Liver (tissue), 9 donors: ENCODE results near the gene TMSB15B. TPM values are rescaled to one million over a fixed set of nuclear protein-coding genes. Genes with fewer than 3 reads are reported as not detected.

Source experiments
- DNase-seq: peaks from one replicate; pipeline ENCODE4 v3.0.0-alpha.2; 2017; ENCODE audit warnings: low spot score
- H3K27ac ChIP-seq, 2 donors: one replicate each; pipeline ENCODE4 v1.7.0; 2013; ENCODE audit warnings: inconsistent platforms in 2 of 2, low read length in 2 of 2, control low read depth in 1 of 2, low read depth in 1 of 2, mild to moderate bottlenecking in 1 of 2
- H3K27me3 ChIP-seq, 4 donors: one replicate each; pipeline versions ENCODE4 v1.6.1 to v1.7.0; 2013; ENCODE audit warnings: low read length in 3 of 4, inconsistent platforms in 1 of 4, mild to moderate bottlenecking in 1 of 4, moderate library complexity in 1 of 4; ENCODE audit not compliant: control insufficient read depth in 4 of 4, insufficient read depth in 4 of 4
- H3K36me3 ChIP-seq, 4 donors: one replicate each; pipeline versions ENCODE4 v1.6.1 to v1.7.0; 2013; ENCODE audit warnings: low read length in 3 of 4, mild to moderate bottlenecking in 3 of 4, low read depth in 1 of 4, moderate library complexity in 1 of 4; ENCODE audit not compliant: control insufficient read depth in 4 of 4, insufficient read depth in 3 of 4
- H3K4me1 ChIP-seq, 4 donors: one replicate each; pipeline versions ENCODE4 v1.6.1 to v1.7.0; 2013; ENCODE audit warnings: low read length in 3 of 4, mild to moderate bottlenecking in 3 of 4, moderate library complexity in 1 of 4; ENCODE audit not compliant: control insufficient read depth in 4 of 4, insufficient read depth in 4 of 4
- H3K4me3 ChIP-seq, 3 donors: one replicate each; pipeline versions ENCODE4 v1.6.1 to v1.7.0; 2013; ENCODE audit warnings: low read length in 3 of 3, control low read depth in 1 of 3, low read depth in 1 of 3, mild to moderate bottlenecking in 1 of 3
- H3K9ac ChIP-seq, 2 donors: one replicate each; pipeline ENCODE4 v1.7.0; 2013; ENCODE audit warnings: low read length in 2 of 2, mild to moderate bottlenecking in 2 of 2, moderate library complexity in 2 of 2, control low read depth in 1 of 2, low read depth in 1 of 2
- H3K9me3 ChIP-seq, 4 donors: one replicate each; pipeline versions ENCODE4 v1.6.1 to v1.7.0; 2013; ENCODE audit warnings: low read length in 3 of 4; ENCODE audit not compliant: control insufficient read depth in 4 of 4
- EGR1 ChIP-seq, 2 donors: IDR thresholded peaks; 2 replicates each; pipeline ENCODE4 v1.6.1; 2016 to 2018; ENCODE audit warnings: antibody characterized with exemption in 2 of 2, low read depth in 2 of 2
- FOXA1 ChIP-seq: IDR thresholded peaks from 2 replicates; pipeline ENCODE4 v1.6.1; 2016; ENCODE audit warnings: antibody characterized with exemption
- FOXA2 ChIP-seq: IDR thresholded peaks from 2 replicates; pipeline ENCODE4 v1.6.1; 2016; ENCODE audit warnings: antibody characterized with exemption
- GABPA ChIP-seq, 2 donors: IDR thresholded peaks in 1 of 2; conservative IDR thresholded peaks in 1 of 2; 2 replicates each; pipeline ENCODE4 v1.6.1; 2016; ENCODE audit warnings: antibody characterized with exemption in 2 of 2, mild to moderate bottlenecking in 1 of 2, moderate library complexity in 1 of 2
- HNF4A ChIP-seq, 2 donors: conservative IDR thresholded peaks; 2 replicates each; pipeline ENCODE4 v1.6.1; 2016; ENCODE audit warnings: antibody characterized with exemption in 2 of 2, mild to moderate bottlenecking in 2 of 2
- HNF4G ChIP-seq: IDR thresholded peaks from 2 replicates; pipeline ENCODE4 v1.6.1; 2016; ENCODE audit warnings: antibody characterized with exemption
- JUND ChIP-seq, 2 donors: IDR thresholded peaks; 2 replicates each; pipeline ENCODE4 v1.6.1; 2016; ENCODE audit warnings: antibody characterized with exemption in 2 of 2
- NR2F2 ChIP-seq: IDR thresholded peaks from 2 replicates; pipeline ENCODE4 v1.6.1; 2016; ENCODE audit warnings: antibody characterized with exemption
- RAD21 ChIP-seq, 2 donors: IDR thresholded peaks; 2 replicates each; pipeline ENCODE4 v1.6.1; 2016; ENCODE audit warnings: antibody characterized with exemption in 2 of 2, mild to moderate bottlenecking in 2 of 2
- RXRA ChIP-seq, 2 donors: IDR thresholded peaks; 2 replicates each; pipeline ENCODE4 v1.6.1; 2017 to 2018; ENCODE audit warnings: antibody characterized with exemption in 2 of 2, mild to moderate bottlenecking in 1 of 2
- SP1 ChIP-seq: IDR thresholded peaks from 2 replicates; pipeline ENCODE4 v1.6.1; 2018; ENCODE audit warnings: antibody characterized with exemption, mild to moderate bottlenecking
- TAF1 ChIP-seq: conservative IDR thresholded peaks from 2 replicates; pipeline ENCODE4 v1.6.1; 2016; ENCODE audit warnings: antibody characterized with exemption, mild to moderate bottlenecking
- YY1 ChIP-seq: IDR thresholded peaks from 2 replicates; pipeline ENCODE4 v1.6.1; 2016; ENCODE audit warnings: antibody characterized with exemption, mild to moderate bottlenecking
- WGBS: extraction: QIAGEN DNeasy Blood & Tissue Kit; methylation state at CpG from one replicate; pipeline ENCODE4 v1.1.7; 2013; 5-methylcytosine and 5-hydroxymethylcytosine counted together
- polyA plus RNA-seq, 2 donors: library from polyadenylated mRNA; stranded (reverse) in 1 of 2; unstranded in 1 of 2; fragments of 200-250 nt in 1 of 2; fragments of >200 nt in 1 of 2; fragmentation: Nextera tagmentation in 1 of 2; extraction: Ambion mirVana in 1 of 2; gene quantifications; one replicate each; pipeline versions ENCODE4 v1.2.1 to v1.2.3, GENCODE V29; 2013 to 2015
- total RNA-seq, 2 donors: library from RNA; depleted of rRNA; stranded (reverse); fragments of >200 nt; gene quantifications; one replicate each; pipeline ENCODE4 v1.2.3, GENCODE V29; 2014
- TF ChIP-seq, protein P1 (sequence below): IDR thresholded peaks from 2 replicates; pipeline ENCODE4 v1.6.1; 2016; ENCODE audit warnings: antibody characterized with exemption
- TF ChIP-seq, protein P2 (sequence below): IDR thresholded peaks from 2 replicates; pipeline ENCODE4 v1.6.1; 2016; ENCODE audit warnings: antibody characterized with exemption, mild to moderate bottlenecking
- TF ChIP-seq, protein P3 (sequence below): IDR thresholded peaks from 2 replicates; pipeline ENCODE4 v1.6.1; 2016; ENCODE audit warnings: antibody characterized with exemption
- TF ChIP-seq, protein P4 (sequence below): IDR thresholded peaks from 2 replicates; pipeline ENCODE4 v1.6.1; 2016; ENCODE audit warnings: antibody characterized with exemption
- TF ChIP-seq, protein P5 (sequence below): fragments of 150-350 bp; IDR thresholded peaks from 2 replicates; pipeline ENCODE4 v1.5.1; 2017; ENCODE audit warnings: improper control_type of control experiment, low read depth, low read length; ENCODE audit not compliant: missing input control
- donor health status: healthy.
- donor health status: healthy.
- donor health status: healthy.
- donor health status: healthy.
- donor health status: healthy.

TMSB15B gene
- total and polyA plus RNA-seq, 4 donors, result 0.07 to 0.79 (median 0.25) TPM

DNA sequence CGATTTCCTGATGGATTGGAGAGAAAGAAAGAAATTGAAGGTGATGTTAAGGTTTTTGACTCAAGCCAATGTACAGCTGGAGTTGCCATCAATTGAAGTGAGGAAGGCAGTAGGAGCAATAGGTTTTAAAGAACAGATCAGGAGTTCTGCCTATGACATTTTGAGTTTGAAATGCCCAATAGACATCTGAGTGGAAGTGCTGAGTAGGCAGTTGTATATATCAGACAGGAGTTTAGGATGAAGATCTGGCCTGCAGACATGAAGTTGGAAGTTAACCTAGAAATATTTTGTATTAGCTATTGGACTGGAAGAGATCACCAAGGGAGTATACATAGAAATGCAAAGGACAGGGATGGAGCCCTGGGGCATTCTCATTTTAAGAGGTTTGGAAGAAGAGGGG, 12.9 kb upstream of the TMSB15B start:
- H3K27ac ChIP-seq, result no peak overlapping the region
- H3K9ac ChIP-seq, result no peak overlapping the region
- 30% methylated on average over 1 of the region's 1 CpG for WGBS
- DNase-seq, result no peak
- no peaks in the 10 kb centered on the region for H3K27me3 ChIP-seq
- no peak overlapping the region for H3K4me3 ChIP-seq
- no peaks in the 10 kb centered on the region for H3K4me1 ChIP-seq
- H3K9me3 ChIP-seq, result no peaks in the 10 kb centered on the region
- no peaks in the 10 kb centered on the region for H3K36me3 ChIP-seq
- no peak for TF ChIP-seq NR2F2
- TF ChIP-seq SP1, result no peak
- TF ChIP-seq, protein P1, sequence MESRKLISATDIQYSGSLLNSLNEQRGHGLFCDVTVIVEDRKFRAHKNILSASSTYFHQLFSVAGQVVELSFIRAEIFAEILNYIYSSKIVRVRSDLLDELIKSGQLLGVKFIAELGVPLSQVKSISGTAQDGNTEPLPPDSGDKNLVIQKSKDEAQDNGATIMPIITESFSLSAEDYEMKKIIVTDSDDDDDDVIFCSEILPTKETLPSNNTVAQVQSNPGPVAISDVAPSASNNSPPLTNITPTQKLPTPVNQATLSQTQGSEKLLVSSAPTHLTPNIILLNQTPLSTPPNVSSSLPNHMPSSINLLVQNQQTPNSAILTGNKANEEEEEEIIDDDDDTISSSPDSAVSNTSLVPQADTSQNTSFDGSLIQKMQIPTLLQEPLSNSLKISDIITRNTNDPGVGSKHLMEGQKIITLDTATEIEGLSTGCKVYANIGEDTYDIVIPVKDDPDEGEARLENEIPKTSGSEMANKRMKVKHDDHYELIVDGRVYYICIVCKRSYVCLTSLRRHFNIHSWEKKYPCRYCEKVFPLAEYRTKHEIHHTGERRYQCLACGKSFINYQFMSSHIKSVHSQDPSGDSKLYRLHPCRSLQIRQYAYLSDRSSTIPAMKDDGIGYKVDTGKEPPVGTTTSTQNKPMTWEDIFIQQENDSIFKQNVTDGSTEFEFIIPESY, result no peak
- TF ChIP-seq HNF4A (conservative IDR thresholded peaks at IDR 0.05), result no peak
- TF ChIP-seq, protein P2, sequence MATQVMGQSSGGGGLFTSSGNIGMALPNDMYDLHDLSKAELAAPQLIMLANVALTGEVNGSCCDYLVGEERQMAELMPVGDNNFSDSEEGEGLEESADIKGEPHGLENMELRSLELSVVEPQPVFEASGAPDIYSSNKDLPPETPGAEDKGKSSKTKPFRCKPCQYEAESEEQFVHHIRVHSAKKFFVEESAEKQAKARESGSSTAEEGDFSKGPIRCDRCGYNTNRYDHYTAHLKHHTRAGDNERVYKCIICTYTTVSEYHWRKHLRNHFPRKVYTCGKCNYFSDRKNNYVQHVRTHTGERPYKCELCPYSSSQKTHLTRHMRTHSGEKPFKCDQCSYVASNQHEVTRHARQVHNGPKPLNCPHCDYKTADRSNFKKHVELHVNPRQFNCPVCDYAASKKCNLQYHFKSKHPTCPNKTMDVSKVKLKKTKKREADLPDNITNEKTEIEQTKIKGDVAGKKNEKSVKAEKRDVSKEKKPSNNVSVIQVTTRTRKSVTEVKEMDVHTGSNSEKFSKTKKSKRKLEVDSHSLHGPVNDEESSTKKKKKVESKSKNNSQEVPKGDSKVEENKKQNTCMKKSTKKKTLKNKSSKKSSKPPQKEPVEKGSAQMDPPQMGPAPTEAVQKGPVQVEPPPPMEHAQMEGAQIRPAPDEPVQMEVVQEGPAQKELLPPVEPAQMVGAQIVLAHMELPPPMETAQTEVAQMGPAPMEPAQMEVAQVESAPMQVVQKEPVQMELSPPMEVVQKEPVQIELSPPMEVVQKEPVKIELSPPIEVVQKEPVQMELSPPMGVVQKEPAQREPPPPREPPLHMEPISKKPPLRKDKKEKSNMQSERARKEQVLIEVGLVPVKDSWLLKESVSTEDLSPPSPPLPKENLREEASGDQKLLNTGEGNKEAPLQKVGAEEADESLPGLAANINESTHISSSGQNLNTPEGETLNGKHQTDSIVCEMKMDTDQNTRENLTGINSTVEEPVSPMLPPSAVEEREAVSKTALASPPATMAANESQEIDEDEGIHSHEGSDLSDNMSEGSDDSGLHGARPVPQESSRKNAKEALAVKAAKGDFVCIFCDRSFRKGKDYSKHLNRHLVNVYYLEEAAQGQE, result no peak
- TF ChIP-seq YY1, result no peak
- TF ChIP-seq EGR1 (IDR thresholded peaks at IDR 0.05; ENCODE audit: low read depth in 2 of 2), result no peak
- no peak for TF ChIP-seq FOXA1
- no peak for TF ChIP-seq JUND (IDR thresholded peaks at IDR 0.05)
- TF ChIP-seq, protein P3, sequence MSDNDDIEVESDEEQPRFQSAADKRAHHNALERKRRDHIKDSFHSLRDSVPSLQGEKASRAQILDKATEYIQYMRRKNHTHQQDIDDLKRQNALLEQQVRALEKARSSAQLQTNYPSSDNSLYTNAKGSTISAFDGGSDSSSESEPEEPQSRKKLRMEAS, result no peak
- no peak for TF ChIP-seq RXRA (IDR thresholded peaks at IDR 0.05)
- TF ChIP-seq, protein P4, sequence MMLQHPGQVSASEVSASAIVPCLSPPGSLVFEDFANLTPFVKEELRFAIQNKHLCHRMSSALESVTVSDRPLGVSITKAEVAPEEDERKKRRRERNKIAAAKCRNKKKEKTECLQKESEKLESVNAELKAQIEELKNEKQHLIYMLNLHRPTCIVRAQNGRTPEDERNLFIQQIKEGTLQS, result no peak
- TF ChIP-seq HNF4G, result no peak
- TF ChIP-seq TAF1, result no peak
- no peak for TF ChIP-seq RAD21 (IDR thresholded peaks at IDR 0.05)
- TF ChIP-seq FOXA2, result no peak

DNA sequence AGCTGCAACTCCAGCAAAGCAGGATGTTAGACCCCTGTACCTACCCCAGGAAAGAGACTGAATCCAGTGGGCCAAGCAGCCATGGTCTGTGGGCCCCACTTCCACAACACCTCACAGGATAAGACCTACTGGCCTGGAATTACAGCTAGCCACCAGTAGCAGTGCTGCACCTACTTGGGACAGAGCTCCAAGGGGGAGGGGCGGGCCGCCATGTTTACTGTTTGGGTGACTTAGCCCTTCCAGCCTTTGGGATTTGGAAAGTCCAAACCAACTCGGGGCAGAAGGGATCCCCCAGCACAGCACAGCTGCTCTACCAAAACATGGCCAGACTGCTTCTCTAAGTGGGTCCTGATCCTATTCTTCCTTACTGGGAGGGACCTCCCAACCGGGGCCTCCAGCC, 9.1 kb upstream of the TMSB15B start:
- Histone ChIP-seq H3K27ac (no peak overlapping the region), H3K27me3 (no peaks in the 10 kb centered on the region), H3K36me3 (no peaks in the 10 kb centered on the region), H3K4me3 (no peak overlapping the region), H3K9me3 (no peaks in the 10 kb centered on the region), H3K4me1 (no peaks in the 10 kb centered on the region), H3K9ac (no peak overlapping the region)
- no peak for DNase-seq
- WGBS, result 76% methylated on average over 4 of the region's 4 CpGs
- TF ChIP-seq RXRA (IDR thresholded peaks at IDR 0.05) (no peak), YY1 (no peak), HNF4G (no peak), TAF1 (no peak), GABPA (IDR thresholded peaks at IDR 0.05 in 1 of 2, conservative IDR thresholded peaks at IDR 0.05 in 1 of 2) (no peak), JUND (IDR thresholded peaks at IDR 0.05) (no peak), HNF4A (conservative IDR thresholded peaks at IDR 0.05) (no peak), FOXA2 (no peak), SP1 (no peak), EGR1 (IDR thresholded peaks at IDR 0.05; ENCODE audit: low read depth in 2 of 2) (no peak), RAD21 (IDR thresholded peaks at IDR 0.05) (no peak), FOXA1 (no peak), NR2F2 (no peak)
- TF ChIP-seq, protein P3, result no peak
- TF ChIP-seq, protein P5, sequence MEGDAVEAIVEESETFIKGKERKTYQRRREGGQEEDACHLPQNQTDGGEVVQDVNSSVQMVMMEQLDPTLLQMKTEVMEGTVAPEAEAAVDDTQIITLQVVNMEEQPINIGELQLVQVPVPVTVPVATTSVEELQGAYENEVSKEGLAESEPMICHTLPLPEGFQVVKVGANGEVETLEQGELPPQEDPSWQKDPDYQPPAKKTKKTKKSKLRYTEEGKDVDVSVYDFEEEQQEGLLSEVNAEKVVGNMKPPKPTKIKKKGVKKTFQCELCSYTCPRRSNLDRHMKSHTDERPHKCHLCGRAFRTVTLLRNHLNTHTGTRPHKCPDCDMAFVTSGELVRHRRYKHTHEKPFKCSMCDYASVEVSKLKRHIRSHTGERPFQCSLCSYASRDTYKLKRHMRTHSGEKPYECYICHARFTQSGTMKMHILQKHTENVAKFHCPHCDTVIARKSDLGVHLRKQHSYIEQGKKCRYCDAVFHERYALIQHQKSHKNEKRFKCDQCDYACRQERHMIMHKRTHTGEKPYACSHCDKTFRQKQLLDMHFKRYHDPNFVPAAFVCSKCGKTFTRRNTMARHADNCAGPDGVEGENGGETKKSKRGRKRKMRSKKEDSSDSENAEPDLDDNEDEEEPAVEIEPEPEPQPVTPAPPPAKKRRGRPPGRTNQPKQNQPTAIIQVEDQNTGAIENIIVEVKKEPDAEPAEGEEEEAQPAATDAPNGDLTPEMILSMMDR, result no peak
- TF ChIP-seq, protein P1, result no peak
- TF ChIP-seq, protein P4, result no peak
